GM12865 (cell line): ENCODE data around the gene TLX2.

Experiments
- DNase-seq: peaks from one replicate; pipeline ENCODE4 v3.0.0; 2010; ENCODE audit warnings: low read depth
- H3K4me3 ChIP-seq: 2 replicates; pipeline ENCODE4 v1.5.1; 2011; ENCODE audit warnings: mild to moderate bottlenecking, low read depth, low read length, control low read depth
- TF ChIP-seq, protein P1 (sequence below): IDR thresholded peaks from 2 replicates; pipeline ENCODE4 v1.5.1; 2011; ENCODE audit warnings: low read length, control low read depth, low read depth, inconsistent platforms; ENCODE audit not compliant: insufficient read depth; ENCODE audit errors: missing control alignments

TLX2 gene

DNA sequence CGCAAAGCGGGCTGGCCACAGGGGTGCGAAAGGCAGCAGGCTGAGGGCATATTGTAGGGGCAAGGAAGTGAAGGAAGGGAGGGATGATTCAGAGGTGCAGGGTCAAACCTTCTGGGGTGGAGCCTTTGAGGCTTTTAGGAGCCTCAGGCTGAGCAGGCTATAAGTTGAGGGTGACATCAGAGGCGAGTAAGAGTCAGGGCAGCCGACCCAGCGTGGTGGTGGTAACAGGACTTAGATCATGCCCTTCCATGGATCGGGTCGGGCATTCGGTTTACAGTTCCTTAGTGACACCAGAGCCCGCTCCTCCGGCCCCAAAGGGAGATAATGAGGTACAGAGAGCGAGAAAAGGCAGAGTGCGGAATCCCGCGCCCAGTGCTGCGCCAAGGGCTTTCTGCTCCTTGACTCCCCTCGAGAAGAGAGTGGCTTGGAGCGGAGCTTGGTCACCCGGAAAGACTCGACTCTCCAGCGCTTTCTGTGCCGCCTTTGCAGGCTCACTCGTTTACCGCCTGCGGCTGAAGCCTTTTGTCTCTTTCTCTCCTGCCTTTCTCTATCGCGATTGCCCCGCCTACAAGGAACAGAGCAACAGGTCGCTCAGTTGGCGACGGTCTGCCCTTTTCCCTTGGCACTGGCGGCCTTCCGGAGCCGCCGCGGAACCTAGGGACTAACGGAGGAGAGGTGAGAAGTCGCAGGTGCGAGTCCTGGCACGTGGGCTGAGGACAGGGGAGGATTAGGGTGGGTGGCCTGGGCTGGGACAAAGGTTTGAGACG is 15.6 kb upstream of the TLX2 start:
- TF ChIP-seq, protein P1, sequence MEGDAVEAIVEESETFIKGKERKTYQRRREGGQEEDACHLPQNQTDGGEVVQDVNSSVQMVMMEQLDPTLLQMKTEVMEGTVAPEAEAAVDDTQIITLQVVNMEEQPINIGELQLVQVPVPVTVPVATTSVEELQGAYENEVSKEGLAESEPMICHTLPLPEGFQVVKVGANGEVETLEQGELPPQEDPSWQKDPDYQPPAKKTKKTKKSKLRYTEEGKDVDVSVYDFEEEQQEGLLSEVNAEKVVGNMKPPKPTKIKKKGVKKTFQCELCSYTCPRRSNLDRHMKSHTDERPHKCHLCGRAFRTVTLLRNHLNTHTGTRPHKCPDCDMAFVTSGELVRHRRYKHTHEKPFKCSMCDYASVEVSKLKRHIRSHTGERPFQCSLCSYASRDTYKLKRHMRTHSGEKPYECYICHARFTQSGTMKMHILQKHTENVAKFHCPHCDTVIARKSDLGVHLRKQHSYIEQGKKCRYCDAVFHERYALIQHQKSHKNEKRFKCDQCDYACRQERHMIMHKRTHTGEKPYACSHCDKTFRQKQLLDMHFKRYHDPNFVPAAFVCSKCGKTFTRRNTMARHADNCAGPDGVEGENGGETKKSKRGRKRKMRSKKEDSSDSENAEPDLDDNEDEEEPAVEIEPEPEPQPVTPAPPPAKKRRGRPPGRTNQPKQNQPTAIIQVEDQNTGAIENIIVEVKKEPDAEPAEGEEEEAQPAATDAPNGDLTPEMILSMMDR, result no peak
- peak overlapping the region; percentile 43 for H3K4me3 ChIP-seq
- peak; percentile 46 for DNase-seq

DNA sequence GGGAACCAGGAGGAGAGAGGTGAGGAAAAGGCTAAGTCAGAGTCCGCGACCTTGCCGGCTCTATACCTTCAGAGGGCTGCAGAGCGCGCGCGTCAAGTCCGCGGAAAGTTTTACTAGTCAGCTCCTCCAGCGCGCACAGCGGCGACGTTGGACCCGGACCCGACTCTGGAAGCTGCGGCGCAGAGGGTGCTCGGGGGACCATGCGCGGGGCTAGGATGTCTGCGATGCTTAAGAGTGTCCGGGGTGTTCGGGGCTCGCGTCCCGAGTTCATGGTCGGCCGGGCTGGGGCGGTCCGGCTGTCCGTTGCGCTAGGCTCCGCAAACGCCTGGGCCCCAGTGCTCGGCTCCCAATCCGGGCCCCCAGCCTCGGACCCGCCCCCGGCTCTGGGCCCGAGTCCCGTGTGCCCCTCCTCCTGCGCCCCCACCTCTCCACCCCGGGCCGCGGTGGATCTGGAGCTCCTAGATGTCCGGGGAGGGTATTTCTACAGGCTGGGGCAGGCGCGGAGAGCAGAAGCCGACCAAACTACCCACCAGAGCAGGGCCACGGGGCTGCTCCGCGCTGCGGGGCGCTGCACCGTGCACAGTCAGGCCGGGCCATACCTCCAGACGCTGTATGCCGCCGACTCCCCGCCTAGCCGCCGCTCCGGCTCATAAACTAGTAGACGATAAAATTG is 14.8 kb upstream of the TLX2 start, which contains the start of gene LBX2:
TSS of gene LBX2 (minus strand) at position 337 of the 673 bp plus-strand sequence. CDS start at position 271, 66 bp downstream.
- TF ChIP-seq, protein P1, result no peak
- H3K4me3 ChIP-seq, result peak within 1 kb of the TSS; percentile 43
- no peak for DNase-seq

DNA sequence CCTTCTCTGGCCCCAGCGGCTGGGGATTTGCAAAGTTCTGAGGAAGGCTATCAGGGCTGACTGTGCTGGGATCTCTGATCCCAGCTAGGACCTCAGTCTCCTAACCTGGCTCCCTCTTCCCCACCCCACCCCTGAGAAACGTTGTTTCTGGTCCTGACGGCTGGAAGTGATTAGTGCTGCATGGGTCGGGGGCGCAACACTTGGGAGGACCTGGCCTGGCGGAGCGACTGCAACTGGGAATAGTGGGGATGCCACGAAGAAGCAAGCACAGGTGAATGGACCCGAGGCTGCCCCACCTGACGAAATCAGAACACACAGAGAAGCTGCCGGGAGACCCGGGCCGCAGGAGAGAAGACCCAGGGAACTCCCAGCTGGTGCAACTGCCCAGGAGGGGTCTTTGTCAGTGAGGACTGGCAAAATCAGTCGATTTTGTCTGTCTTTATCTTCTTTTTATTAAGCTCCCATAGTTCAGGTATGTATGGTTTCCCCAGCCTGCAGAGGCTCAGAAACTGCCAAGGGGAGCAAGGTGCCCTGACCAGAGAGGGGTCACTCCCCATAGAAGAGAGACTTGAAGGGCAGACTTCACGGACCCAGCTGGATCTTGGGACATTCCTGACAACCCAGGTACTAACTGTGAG is 14.2 kb upstream of the TLX2 start:
- no peak overlapping the region for H3K4me3 ChIP-seq
- TF ChIP-seq, protein P1, result no peak
- no peak for DNase-seq

DNA sequence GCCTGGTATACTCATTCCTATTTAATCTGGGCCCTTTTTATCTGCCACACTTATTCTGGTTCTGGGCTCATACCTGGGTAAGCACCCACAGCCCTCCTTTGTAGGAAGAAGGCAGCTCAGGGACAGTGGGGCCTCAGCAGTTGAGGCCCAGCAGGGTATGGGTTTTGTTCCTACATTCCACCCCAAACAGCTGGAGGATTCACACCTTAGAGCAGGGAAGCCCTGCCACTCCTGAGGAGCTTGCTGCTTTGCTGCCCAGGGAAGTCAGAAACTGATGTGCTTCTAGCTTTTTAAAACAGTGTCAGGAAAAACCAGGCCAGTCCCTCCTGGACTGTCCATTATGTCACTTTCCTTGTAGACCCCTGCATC is 13.7 kb upstream of the TLX2 start:
- TF ChIP-seq, protein P1, result no peak
- DNase-seq, result no peak
- H3K4me3 ChIP-seq, result no peak overlapping the region

DNA sequence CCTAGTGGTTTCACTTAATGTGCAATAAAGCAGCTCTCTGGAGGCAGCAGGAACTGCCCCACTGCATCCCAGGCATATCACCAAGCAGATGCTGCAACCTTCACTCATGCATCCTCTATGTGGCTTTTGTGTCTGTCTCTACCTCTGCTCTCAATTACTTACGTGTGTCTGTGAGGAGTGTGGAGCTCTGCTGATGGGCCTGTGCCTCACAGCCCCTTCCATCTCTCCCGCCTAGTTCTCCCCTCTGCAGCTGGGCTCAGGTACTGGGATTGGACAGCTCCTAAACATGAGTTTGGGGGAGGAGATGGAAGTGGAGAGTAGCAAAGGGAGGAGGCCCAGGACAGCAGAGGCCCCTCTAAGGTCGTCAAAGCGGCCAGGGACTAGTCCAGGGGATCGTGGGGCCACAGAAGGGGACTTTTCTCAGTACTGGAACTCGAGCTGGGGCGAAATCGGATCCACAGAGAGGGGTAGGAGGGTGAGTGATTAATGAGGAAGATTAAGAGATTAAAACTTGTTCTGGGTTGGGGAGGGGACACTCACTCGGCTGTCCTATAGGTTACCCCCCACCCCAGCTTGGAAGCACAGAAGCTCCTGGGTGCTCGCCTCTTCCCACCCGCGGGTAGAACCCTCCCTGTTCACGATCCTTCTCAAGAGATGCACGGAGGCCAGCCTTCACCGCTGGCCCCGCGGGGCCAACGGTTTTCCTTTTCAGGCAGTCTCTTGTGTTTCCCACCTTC is 12.7 kb upstream of the TLX2 start:
- no peak for DNase-seq
- H3K4me3 ChIP-seq, result no peak overlapping the region
- TF ChIP-seq, protein P1, result no peak

DNA sequence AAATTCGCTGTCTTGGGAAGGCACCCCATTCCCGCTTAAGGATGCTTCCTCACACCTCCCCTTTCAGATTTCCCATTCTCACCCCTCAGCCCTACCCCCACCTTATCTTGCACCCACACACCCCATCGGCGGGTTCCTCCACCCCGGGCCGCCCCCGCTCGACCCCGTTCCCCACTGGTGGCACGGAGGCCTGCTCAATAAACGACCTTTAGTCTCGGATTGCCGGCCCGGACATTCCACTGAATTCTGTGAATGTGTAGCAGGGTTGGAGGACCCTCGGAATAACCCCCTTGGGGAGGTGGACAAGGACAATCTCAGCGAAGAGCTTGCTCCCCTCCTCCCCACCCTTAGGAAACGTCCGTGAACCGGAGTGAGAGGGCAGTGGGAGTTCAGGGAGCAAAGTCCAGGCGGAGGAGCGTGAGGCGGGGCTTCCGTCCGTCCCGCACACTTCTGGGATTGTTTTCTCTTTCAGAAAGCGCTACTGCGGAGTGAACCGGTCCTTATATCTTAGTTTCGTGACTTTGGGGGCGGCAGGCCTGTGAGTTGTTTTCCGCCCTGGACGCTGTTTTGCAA is 12.0 kb upstream of the TLX2 start:
- peak overlapping the region; percentile 72 for H3K4me3 ChIP-seq
- TF ChIP-seq, protein P1, result no peak
- DNase-seq, result no peak
